Measurements from ENCODE around the gene SLC7A6.

SLC7A6 gene

GRCh38 chr16:68257251-68257905, 6.9 kb upstream of the SLC7A6 start:
- no peak for DNase-seq (ENCODE audit: low read depth, low spot score)

GRCh38 chr16:68257906-68258800, 6.2 kb upstream of the SLC7A6 start:
- no peak for DNase-seq (ENCODE audit: low read depth, low spot score)

- no peak for DNase-seq (ENCODE audit: low read depth, low spot score)
Measured at GRCh38 chr16:68259007-68259825, 5.1 kb upstream of the SLC7A6 start.

- no peak for DNase-seq (ENCODE audit: low read depth, low spot score)
Measured at GRCh38 chr16:68263559-68264127, 683 bp upstream of the SLC7A6 start.

GRCh38 chr16:68265078-68265920, 973 bp downstream of the SLC7A6 start:
- DNase-seq (ENCODE audit: low read depth, low spot score): no peak

- no peak for DNase-seq (ENCODE audit: low read depth, low spot score)
Measured at GRCh38 chr16:68267612-68268405, 3.5 kb downstream of the SLC7A6 start.

GRCh38 chr16:68269793-68270192, 5.5 kb downstream of the SLC7A6 start:
- DNase-seq (ENCODE audit: low read depth, low spot score): no peak

GRCh38 chr16:68270353-68270752, 6.0 kb downstream of the SLC7A6 start:
- no peak for DNase-seq (ENCODE audit: low read depth, low spot score)

GRCh38 chr16:68272507-68273209, 8.3 kb downstream of the SLC7A6 start:
- no peak for DNase-seq (ENCODE audit: low read depth, low spot score)

GRCh38 chr16:68273459-68273858, 9.1 kb downstream of the SLC7A6 start:
- DNase-seq (ENCODE audit: low read depth, low spot score): no peak

- DNase-seq (ENCODE audit: low read depth, low spot score): no peak
Measured at GRCh38 chr16:68273896-68274295, 9.6 kb downstream of the SLC7A6 start.

- no peak for DNase-seq (ENCODE audit: low read depth, low spot score)
Measured at GRCh38 chr16:68274441-68274840, 10.1 kb downstream of the SLC7A6 start.

- DNase-seq (ENCODE audit: low read depth, low spot score): no peak
Measured at GRCh38 chr16:68275611-68276191, 11.4 kb downstream of the SLC7A6 start.

- DNase-seq (ENCODE audit: low read depth, low spot score): no peak
Measured at GRCh38 chr16:68276223-68276622, 11.9 kb downstream of the SLC7A6 start.

- DNase-seq (ENCODE audit: low read depth, low spot score): no peak
Measured at GRCh38 chr16:68279726-68280558, 15.6 kb downstream of the SLC7A6 start.

GRCh38 chr16:68281368-68282063, 17.2 kb downstream of the SLC7A6 start:
- DNase-seq (ENCODE audit: low read depth, low spot score): no peak

GRCh38 chr16:68282064-68282452, 17.7 kb downstream of the SLC7A6 start:
- DNase-seq (ENCODE audit: low read depth, low spot score): no peak

- no peak for DNase-seq (ENCODE audit: low read depth, low spot score)
Measured at GRCh38 chr16:68283346-68283745, 19.0 kb downstream of the SLC7A6 start.

All from brain pericyte (primary cell).